GM21360 (cell line): ENCODE measurements around the gene ZFYVE27.

Experiments used
- ATAC-seq: cut with Tn5 transposase; IDR thresholded peaks from one replicate; pipeline ENCODE4 v1.9.1; 2021; ENCODE audit warnings: mild to moderate bottlenecking, moderate library complexity; ENCODE audit not compliant: unreplicated experiment

The ZFYVE27 gene

DNA sequence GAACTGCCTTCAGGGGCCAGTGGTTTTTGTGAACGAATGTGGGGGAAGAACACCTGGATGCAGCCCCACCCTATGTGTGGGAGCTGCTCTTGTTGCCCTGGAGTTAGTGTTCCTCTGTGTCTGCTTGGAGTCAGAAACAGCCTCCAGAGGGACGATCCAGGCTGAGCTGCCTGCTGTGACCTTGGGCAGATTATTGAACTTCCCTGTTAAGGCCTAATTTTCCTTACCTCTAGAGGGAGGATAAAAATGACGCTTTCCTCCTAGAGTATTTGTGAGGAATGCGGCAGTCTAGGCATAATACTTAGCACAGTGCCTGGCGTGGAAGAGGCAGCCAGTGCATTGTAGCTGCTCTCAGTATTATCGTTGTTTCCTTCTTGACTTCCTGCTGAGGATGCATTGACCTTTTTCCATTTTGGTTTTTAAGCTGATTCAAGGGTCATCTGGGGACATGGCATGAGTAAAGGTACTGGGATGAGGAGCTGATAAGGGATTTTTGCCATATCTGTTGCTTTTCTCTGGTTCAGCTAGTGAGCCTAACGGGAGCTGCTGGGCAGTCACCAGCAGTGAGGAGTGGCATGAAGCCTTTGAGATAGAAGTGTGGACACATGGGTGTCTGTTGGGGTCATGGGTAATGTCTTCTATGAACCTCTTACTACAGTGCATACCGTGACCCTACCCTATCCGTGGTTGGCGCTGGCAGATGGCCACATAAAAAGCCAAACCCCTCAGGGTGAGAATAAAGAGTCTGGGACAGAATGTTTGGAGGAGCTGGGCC lies 6.4 kb downstream of the ZFYVE27 start:
- ATAC-seq: no peak

DNA sequence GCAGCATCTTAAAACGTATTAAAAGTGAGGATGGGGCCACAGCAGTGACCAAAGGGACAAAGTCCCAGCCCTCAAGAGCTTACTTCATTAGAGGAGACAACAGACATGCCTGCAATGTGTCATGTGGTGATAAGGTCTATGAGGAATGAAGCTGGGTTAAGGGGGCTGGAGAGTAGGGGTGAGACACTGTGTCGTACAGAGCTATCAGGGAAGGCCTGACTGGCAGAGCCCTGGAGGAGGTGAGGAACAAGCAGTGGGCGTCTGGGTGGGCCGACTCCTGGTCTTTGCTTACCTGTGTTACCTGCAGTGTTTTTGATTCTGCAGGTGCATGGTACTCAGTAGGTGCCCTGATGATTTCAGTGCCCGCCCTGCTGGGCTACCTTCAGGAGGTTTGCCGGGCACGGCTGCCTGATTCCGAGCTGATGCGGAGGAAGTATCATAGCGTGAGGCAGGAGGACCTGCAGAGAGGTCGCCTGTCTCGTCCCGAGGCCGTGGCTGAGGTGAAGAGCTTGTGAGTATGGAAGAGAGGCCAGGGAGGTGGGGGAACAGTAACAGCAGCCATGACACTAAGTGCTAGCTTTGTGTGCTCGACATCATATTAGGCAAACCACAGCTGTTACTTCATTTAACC lies 7.6 kb downstream of the ZFYVE27 start:
- ATAC-seq: no peak

DNA sequence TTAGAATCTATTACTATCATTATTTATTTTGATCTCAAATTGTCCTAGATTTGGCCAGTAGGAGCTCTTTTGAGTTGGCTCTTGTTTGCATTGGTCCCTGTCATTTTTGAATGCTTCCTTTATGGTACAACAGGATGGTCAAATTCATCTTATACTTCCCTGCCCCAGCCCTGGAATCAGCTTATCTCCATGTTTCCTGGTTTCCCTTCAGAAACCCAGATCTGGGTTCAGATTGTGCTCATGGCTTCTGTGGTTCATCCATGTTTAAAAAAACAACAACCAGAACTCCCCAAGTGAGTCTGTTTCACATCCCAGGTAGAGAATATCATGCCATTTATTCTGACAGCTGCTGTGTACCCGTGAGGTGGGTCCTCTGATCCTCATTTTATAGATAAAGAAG lies 10.6 kb downstream of the ZFYVE27 start:
- ATAC-seq: no peak

DNA sequence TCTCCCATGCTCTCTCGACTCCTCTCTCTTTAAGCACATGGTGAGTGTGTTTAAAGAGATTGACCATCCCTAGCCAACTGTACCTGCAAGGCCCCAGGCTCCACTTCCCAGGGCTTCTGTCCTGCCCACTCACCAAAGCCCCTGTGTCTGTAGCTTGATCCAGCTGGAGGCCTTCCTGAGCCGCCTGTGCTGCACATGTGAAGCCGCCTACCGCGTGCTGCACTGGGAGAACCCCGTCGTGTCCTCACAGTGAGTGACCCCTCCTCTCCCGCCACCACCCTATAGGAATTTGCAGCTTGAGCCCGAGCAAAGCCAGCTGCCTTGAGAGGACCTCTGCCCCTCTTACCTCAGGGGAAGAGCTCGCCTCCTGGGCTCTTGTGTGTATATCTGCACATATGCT lies 11.2 kb downstream of the ZFYVE27 start:
- no peak for ATAC-seq

GRCh38 chr10:97752956-97753355 lies 16.0 kb downstream of the ZFYVE27 start:
- ATAC-seq: no peak

DNA sequence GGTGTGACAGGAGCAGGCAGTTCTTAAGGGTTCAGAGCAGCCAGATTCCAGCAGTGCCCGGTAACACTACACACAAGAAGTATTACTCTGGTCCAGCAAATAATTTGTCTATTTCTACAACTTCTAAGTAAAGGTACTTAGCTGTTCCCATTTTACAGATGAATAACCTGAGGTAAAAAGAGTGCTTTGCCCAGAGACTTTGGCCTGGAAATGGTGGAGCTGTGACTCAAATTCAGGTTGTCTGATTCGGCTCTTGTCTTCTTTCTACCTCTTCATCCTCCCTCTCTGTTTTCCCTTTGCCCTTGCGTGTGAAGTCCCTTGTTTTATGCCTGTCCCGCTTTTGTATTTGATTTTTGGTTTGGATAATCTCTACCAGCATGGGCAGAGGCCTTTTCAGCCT lies 17.8 kb downstream of the ZFYVE27 start:
- ATAC-seq: no peak

DNA sequence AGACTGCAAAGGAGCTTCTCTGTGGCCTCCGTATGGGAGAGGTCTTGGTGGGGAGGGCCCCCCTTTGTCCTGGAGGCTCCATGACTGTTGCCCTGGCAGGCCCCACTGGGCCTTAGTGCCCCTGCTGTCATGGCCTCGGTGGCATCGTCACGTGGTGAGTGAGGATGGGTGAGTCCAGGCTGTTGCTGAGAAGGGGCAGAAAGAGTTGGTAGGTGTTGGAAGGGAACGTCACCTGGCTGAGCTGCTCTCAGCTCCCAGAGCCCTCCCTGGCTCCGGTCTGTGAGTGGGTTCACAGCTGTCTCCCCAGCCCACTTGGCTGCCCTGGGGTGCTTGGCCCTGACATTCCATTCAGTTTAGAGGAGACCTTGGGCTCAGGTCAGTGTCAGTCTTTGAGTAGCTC lies 18.8 kb downstream of the ZFYVE27 start:
- no peak for ATAC-seq

GRCh38 chr10:97757471-97757870 lies 20.5 kb downstream of the ZFYVE27 start:
- ATAC-seq: no peak

DNA sequence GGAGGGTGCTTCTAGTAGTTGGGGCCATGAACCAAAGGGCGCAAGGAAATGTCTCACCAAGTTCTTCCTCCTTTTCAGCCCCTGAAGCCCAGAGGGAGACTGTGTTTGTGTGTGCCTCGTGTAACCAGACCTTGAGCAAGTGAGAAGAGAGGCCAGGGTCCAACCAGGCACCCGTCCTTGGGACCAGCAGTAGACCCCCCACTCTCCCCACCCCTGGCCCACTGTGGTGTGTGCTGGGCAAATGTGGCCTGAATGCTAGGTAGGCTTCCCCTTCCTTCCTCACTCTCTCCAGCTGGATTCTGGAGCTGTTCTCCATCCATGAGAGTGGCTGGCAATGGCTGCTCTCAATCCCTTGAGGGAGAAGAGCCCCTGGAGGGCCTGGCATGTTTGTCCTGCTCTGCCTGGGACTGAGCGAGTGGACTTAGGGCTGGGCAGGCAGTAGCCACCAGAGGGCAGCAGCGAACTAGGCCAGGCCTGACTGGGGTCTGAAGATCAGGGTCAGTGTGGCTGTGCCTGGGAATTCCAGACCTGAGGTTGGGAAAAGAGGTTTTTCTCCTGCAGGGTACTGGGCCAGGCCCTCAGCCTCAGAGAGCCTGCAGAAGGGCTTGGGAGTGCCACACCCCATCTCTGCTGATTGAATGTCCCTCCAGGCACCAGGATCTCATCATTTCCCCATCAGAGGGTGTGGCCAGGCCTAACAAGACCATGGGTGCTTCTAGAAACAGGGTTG lies 22.4 kb downstream of the ZFYVE27 start:
- no peak for ATAC-seq

- ATAC-seq: no peak
Measured at GRCh38 chr10:97759946-97760345, 23.0 kb downstream of the ZFYVE27 start.

GRCh38 chr10:97760461-97761257 lies 23.7 kb downstream of the ZFYVE27 start:
- ATAC-seq: no peak

DNA sequence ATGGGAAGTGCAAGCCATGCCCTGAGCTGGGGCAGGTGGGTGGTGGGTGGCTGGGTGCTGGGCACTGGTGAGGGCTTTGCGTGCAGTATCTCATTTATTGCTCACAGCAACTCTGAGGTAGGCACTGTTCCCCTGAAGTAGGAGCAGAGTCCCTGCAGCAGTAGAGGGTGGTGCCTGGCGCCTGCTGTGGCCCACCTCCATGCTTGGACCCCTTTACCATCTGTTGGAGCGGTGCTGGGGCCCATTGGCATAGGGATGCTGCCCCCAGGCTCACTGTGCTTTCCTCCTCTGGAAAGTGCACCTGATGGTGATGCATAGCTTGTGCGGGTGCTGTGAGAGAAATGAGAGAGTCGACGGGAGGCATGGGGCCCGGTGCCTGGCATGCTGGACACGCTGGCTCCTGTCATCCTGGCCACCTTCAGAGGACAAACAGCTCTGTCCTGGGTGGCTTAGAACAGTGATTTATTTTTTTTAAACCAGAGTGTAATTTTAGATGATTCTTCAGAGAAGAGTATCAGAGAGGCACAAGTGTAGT lies 24.5 kb downstream of the ZFYVE27 start:
- ATAC-seq: no peak

- no peak for ATAC-seq
Measured at GRCh38 chr10:97762056-97762455, 25.1 kb downstream of the ZFYVE27 start.

DNA sequence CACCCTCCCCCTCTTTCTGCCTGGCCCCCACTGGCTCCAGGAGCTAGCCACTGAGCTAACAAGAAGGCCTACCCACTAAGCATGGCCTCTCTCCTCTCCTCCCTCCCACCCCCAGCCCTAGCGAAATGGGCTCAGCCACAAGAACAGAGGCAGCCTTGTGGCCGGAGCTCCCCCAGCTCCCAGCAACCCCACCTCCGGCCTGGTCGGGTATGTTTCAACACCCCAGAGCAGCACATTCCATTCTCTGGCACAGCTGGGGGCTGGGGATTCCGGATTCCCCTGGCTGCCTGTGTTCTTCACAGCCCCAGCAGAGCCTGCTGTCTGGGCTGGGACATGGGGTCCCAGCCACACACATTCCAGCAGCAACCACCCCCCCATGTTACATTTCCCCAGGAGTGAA lies 25.9 kb downstream of the ZFYVE27 start:
- ATAC-seq: no peak

DNA sequence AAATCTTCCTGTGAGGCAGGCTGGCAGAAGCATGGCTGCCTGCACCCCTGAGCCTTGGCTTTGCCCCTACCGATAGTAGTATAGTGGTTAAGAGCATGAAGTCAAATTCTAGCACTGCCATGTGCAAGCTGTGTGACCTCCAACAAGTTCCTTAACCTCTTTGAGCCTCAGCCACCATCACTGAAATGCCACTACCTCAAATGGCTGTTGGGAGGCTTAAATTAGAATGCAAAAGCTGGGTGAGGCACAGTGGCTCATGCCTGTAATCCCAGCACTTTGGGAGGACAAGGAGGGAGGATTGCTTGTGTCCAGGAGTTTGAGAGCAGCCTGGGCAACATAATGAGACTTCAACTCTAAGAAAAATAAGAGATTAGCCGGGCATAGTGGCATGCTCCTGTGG lies 26.5 kb downstream of the ZFYVE27 start:
- no peak for ATAC-seq

DNA sequence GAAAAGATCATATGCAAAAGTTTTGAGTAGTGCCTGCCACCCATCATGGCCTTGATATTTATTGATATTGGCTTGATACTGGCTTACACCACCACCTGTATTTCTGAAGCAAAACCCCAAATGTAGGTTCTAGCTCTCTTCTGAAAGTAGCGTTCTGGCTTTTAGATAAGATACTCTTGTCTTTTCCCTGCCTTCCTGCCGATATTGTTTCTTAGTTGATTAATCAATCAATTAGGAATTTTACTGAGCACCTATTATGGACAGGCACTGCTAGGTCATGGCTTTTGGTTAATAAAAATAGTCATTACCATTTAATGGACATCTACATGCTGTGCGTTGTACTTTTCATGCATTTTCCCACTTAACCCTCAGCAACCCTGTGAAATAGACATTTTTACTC lies 27.0 kb downstream of the ZFYVE27 start:
- no peak for ATAC-seq

DNA sequence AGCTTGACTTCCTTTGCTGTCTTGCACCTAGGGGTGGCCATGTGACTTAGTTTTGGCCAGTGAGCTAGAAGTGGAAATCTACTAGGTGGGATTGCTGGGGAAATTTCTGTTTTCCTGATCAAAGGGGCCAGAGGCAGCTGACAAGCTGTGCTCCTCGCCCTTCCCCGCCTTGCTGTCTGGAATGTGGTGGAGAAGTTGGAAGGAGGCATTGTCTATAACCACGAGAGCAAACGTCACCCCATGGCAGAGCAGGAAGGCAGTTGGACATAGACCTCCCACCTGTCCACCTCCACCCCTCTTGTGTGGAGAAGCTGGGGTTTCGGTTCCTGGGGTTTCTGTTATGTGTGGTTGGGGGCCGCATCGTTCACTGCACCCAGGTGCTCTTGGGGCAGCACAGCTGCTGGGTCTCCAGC lies 27.6 kb downstream of the ZFYVE27 start:
- no peak for ATAC-seq

- ATAC-seq: no peak
Measured at GRCh38 chr10:97765201-97765600, 28.3 kb downstream of the ZFYVE27 start.

DNA sequence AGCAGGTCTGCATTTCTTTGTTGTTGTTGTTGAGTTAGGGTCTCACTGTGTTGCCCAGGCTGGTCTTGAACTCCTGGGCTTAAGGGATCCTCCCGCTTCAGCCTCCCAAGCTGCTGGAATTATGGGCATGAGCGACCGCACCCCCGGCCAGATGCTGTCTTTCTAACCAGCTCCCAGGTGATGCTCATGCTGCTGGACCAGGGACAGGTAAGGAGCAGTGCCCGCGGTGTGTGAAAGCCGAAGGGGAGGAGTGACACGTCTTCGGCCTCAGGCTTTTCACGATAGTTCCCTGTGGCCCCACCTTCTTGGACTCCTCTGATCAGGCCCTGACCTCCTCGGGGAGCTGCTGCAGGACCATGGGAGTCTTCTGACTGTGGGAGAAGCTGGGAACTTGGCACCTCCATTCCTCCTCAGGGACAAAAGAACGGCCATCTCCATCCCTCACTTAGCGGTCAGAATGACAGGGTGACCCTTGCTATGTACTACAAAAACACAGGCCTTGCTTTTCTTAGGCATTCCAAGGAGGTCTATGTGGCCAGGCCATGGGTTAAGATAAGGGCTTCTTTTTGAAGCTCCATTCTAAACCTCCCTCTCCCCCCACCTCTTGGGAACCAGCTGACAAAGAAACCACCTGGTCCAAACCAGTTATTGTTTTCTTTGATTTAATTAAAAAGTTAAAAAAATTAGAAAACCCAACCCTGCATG lies 29.3 kb downstream of the ZFYVE27 start:
- no peak for ATAC-seq
